Middle frontal gyrus (tissue), 1 donor: ENCODE measurements around the gene NSUN6.
A peak's percentile ranks its signal among the peaks of the same experiment; 100 is the strongest.
"Not testable (repeated sequence)": the region's sequence is repeated elsewhere in the genome, so short reads cannot be mapped to it uniquely, and the experiment has no call there.

Experiments used
- DNase-seq: peaks from one replicate; pipeline ENCODE4 v3.0.0-alpha.2; 2015; ENCODE audit warnings: low spot score; ENCODE audit errors: extremely low spot score

NSUN6 gene

DNA sequence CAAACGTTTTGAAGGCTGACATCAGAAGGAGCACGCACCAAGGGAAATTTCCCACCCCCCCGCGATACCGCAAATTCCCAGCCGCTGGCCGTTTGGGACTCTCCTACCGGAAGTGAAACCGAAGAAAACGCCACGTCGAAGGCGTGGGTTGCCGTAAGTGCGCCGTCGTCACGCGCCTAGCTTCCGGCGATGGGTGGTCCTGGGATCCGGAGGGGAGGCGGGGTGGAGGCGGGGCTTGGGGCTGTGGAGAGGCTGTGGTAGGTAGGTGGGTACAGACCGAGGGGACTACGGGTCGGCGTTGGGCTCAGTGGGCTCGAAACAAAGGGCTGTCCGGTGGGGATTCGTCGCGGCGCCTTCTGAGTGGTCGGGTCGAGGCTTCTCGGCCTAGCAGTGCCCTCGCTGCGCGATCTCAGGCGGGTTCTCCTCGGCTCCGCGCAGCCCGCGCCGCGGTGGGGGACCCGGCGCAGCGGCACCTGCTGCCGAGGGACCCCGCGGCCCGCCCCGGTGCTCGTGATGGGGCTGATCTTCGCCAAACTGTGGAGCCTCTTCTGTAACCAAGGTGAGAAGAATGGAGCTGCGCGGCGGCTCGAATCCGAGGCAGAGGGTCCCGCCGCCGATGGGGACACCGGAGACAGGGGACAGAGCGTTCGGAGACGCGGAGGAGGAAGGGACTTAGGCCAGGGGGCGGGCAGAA lies 7.9 kb upstream of the NSUN6 start, which contains the start of gene ARL5B:
TSS of gene ARL5B (plus strand) at position 307 of the 694 bp plus-strand sequence. CDS start at position 514, 207 bp downstream.
- DNase-seq: peak; percentile 93

- no peak for DNase-seq
Measured at GRCh38 chr10:18658271-18659124, 7.1 kb upstream of the NSUN6 start.

DNA sequence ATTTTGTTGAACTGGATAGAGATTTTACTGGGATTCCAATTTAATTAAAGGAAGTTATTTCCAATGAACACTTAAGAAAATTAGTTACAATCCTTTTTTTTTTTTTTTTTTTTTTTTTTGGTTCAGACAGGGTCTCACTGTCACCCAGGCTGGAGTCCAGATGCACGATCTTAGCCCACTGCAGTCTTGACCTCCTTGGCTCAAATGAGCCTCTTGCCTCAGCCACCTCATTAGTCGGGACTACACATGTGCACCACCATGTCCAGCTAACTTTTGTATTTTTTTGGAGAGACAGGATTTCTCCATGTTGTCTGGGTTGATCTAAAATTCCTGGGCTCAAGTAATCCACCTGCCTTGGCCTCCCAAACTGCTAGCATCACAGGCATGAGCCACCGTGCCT lies 5.3 kb upstream of the NSUN6 start:
- DNase-seq: no peak

DNA sequence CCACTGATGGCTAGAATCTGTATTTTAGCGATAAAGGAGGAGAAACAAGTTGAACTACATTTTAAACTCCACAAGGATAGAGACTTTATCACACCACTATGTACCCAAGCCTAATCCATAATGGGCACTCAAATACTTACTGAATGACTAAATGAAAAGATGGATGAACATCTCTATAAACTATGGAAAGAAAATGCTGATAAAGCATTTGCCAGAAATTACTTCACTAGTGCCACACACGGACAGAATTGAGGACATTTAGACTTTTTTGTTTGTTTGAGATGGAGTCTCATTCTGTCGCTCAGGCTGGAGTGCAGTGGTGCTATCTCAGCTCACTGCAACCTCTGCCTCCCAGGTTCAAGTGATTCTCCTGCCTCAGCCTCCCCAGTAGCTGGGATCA lies 1.7 kb upstream of the NSUN6 start:
- no peak for DNase-seq

- no peak for DNase-seq
Measured at GRCh38 chr10:18650404-18650997, 886 bp downstream of the NSUN6 start.

DNA sequence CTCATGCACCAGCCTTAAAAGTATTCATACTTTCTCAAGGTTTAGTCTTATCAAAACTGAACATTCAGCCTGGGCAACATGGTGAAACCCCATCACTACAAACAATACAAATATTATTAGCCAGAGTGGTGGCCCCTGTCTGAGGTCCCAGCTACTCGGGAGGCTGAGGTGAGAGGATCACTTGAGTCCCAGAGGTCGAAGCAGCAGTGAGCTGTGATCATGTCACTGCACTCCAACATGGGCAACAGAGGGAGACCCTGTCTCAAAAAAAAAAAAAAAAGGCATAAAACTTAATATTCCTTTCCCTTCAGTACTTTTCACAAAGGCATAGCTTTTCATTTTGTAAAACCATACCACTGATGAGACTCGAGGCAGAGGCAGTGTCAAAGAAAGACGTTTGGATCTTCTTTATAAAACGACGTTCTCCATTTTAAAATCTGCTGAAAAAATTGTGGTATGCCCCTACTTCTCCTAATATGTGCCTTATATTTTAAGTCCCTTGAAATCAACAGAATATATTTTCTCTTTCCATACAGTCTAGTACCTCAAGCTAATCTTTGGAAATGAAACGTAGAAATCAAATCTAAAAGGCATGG lies 1.9 kb downstream of the NSUN6 start:
- DNase-seq: no peak

- DNase-seq: no peak
Measured at GRCh38 chr10:18647945-18648344, 3.4 kb downstream of the NSUN6 start.

DNA sequence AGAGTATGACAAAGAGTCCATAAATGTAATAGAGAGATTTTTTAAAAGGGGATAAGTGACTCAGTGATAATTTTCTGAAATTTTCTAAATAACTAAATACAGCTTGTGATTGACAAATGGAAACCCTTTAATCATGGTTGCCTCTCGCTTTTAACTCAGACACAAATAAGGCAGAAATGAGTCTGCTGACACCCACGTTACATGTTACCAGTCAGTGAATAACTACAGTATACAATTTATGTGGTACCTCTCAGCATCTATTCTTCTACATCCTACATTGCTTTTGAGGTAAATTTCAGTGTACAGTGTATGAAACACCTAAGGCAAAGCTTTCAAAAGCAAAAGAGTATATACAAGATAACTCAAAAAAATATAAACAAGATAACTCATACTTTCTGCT lies 4.2 kb downstream of the NSUN6 start:
- no peak for DNase-seq

DNA sequence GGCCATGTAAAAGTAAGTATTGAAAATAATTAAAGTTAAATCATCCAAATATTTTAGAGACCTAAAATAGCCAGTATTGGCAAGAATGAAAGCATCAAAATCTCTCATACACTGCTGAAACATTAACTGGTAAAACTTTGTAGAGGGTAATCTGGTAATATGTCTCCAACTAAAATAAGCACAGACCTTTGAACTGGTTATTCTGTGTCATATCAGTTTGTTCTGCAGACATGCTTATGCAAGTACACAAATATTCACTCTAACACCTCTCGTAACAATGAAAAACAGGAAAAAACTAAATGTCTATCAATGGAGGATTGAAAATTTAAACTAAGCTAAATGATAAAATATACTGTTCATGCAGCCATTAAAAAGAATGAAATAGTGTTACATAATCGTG lies 11.7 kb downstream of the NSUN6 start:
- not testable (repeated sequence) for DNase-seq

DNA sequence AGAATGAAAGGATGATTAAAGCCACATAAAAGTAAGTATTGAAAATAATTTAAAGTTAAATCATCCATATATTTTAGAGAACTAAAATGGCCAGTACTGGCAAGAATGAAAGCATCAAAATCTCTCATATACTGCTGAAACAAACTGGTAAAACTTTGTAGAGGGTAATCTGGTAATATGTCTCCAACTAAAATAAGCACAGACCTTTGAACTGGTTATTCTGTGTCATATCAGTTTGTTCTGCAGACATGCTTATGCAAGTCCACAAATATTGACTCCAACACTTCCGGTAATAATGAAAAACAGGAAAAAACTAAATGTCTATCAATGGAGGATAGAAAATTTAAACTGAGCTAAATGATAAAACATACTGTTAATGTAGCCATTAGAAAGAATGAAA lies 14.0 kb downstream of the NSUN6 start:
- DNase-seq: not testable (repeated sequence)

GRCh38 chr10:18635995-18636394 lies 15.4 kb downstream of the NSUN6 start:
- DNase-seq: no peak

DNA sequence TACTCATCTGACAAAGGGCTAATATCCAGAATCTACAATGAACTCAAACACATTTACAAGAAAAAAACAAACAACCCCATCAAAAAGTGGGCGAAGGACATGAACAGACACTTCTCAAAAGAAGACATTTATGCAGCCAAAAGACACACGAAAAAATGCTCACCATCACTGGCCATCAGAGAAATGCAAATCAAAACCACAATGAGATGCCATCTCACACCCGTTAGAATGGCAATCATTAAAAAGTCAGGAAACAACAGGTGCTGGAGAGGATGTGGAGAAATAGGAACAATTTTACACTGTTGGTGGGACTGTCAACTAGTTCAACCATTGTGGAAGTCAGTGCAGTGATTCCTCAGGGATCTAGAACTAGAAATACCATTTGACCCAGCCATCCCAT lies 18.9 kb downstream of the NSUN6 start:
- not testable (repeated sequence) for DNase-seq

DNA sequence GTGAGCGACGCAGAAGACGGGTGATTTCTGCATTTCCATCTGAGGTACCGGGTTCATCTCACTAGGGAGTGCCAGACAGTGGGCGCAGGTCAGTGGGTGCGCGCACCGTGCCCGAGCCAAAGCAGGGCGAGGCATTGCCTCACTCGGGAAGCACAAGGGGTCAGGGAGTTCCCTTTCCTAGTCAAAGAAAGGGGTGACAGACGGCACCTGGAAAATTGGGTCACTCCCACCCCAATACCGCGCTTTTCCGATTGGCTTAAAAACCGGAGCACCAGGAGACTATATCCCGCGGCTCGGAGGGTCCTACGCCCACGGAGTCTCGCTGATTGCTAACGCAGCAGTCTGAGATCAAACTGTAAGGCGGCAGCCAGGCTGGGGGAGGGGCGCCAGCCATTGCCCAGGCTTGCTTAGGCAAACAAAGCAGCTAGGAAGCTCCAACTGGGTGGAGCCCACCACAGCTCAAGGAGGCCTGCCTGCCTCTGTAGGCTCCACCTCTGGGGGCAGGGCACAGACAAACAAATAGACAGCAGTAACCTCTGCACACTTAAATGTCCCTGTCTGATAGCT lies 23.9 kb downstream of the NSUN6 start:
- DNase-seq: not testable (repeated sequence)

- DNase-seq: no peak
Measured at GRCh38 chr10:18625886-18626285, 25.5 kb downstream of the NSUN6 start.

DNA sequence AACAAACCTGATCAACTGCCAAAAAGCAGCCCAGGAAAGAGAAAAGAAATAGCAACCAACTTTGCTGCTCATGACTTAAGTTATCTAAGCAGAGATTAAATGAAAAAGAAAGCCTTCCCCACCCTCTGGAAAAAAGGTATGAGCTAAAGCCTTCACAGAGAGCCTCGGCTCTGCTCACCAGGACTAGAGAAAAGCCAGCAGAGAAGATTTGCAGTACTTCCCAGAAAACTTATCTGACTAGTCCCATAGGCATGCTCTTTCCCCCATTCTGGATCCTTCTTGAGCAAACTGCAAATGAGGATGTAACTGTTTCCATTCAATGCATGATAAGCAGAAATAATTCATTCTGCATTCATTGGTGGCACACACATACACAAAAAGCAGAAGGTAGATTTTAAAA lies 27.7 kb downstream of the NSUN6 start:
- DNase-seq: not testable (repeated sequence)

DNA sequence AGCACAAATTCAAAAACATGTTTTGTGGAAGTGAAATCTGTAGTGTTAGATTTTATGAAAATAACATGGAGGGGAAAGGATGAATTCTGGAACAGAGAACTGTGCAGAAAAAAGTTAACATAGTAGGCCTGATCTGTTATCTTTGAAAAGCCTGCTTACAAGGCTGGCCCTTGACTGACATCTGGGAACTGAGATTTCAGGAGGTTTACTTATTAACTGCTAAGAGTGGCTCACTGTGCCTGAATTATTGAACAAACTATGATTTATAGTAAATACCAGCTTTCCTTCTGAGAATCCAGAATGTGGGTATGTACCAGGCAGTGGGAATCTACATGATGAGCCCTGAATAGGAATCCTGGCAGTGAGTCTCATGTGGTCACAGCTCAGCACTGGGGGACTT lies 30.5 kb downstream of the NSUN6 start:
- no peak for DNase-seq

GRCh38 chr10:18619016-18619415 lies 32.4 kb downstream of the NSUN6 start:
- DNase-seq: no peak

DNA sequence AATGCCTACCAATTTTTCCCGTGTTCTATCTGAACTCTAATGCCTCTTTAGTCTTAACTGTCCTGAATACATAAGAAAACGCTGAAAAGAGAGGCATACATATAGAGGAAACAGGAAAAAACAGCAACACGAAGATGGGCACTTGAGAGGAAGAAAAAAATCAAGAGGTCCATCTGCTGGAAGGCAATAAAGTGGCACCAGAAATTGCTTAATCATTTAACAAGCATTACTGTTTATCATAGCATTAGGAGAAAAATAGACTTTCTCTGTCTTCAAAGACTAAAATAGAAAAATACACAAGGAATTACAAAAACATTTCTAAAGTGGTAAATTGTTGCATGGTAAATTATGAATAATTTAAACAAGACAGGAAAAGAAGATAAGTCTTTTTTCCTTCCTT lies 35.0 kb downstream of the NSUN6 start:
- DNase-seq: no peak

DNA sequence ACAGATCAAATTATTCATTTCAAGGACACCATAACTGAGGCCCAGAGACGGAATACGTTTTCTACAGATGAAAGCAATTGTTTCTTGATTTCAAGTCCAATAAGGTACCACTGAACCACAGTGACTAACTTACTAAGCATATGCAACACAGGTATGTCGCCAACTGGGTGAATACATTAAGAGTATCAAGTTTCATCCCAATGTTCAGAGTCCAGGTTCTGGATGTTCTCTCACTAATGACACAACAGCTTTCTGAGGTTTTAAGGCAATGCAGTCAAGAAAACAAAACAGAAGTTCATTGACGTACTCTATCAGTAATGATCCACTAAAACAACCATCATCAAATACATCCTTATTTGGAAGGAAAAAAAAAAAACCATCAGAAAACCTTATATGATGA lies 35.8 kb downstream of the NSUN6 start:
- no peak for DNase-seq

- no peak for DNase-seq
Measured at GRCh38 chr10:18611168-18611567, 40.2 kb downstream of the NSUN6 start.

- no peak for DNase-seq
Measured at GRCh38 chr10:18610517-18610916, 40.9 kb downstream of the NSUN6 start.

GRCh38 chr10:18608596-18608995 lies 42.8 kb downstream of the NSUN6 start:
- DNase-seq: no peak
